ENCODE results near the gene EPRS1.

GRCh38 chr1:220031287-220031686 is 15.0 kb downstream of the EPRS1 start:
- no peak for TF ChIP-seq CTCF (IDR thresholded peaks at IDR 0.05)
- TF ChIP-seq POLR2A (IDR thresholded peaks at IDR 0.05) = no peak

Measured in uterus (tissue), 2 donors.